Measurements from ENCODE around the gene FAM124A.

Gene FAM124A

DNA sequence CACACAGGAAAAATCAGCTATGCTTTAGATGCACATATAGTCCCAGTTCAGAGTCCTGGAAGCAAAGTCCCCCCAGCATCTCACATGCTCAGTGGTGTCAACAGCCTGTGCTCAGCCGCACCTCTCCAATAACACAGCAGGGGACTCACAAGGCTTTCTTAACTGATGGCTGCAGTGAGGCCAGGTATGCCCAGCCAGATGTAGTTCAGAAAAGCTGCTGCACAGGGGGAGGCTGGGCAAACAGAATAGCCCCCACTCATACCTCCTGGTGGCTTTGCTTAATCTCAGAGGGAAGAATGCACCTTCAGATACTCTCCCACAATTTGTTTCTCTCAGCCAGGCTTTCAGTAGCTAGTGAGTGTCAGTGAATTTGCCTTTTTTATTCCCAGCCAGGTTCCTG is 33.4 kb downstream of the FAM124A start:
- Histone ChIP-seq H3K9me3 (ENCODE audit: control extremely low read depth in 1 of 5, control insufficient read depth in 4 of 5, insufficient read depth in 2 of 5, low read depth in 1 of 5, low read length in 4 of 5) (no peaks in the 10 kb centered on the region), H3K27ac (ENCODE audit: insufficient read depth in 1 of 2, low read depth in 1 of 2, low read length in 2 of 2, poor library complexity in 1 of 2, severe bottlenecking in 2 of 2) (no peak overlapping the region), H3K4me3 (ENCODE audit: control insufficient read depth in 1 of 7, extremely low read depth in 1 of 7, insufficient read depth in 4 of 7, low read depth in 2 of 7, low read length in 6 of 7) (no peak overlapping the region), H3K27me3 (replicated peaks in 2 of 5; ENCODE audit: control insufficient read depth in 4 of 5, insufficient read depth in 5 of 5, low read length in 4 of 5) (no peaks in the 10 kb centered on the region), H3K4me1 (ENCODE audit: control extremely low read depth in 1 of 4, control insufficient read depth in 4 of 4, insufficient read depth in 4 of 4, low read length in 3 of 4) (peaks cover 0 to 11% (median 7%) of the 10 kb centered on the region in 4 experiments), H3K36me3 (ENCODE audit: control insufficient read depth in 4 of 4, insufficient read depth in 4 of 4, low read length in 3 of 4) (no peaks in the 10 kb centered on the region)
- ChIA-PET CTCF (interaction anchor here (1.8 kb wide), 1 partner anchor 31 kb away, joined by 5 read pairs; no protein-coding TSS in a partner anchor), POLR2A (no interaction called here)
- WGBS (ENCODE audit: insufficient coverage): 100% methylated on average over 1 of the region's 1 CpG
- DNase-seq: no peak

DNA sequence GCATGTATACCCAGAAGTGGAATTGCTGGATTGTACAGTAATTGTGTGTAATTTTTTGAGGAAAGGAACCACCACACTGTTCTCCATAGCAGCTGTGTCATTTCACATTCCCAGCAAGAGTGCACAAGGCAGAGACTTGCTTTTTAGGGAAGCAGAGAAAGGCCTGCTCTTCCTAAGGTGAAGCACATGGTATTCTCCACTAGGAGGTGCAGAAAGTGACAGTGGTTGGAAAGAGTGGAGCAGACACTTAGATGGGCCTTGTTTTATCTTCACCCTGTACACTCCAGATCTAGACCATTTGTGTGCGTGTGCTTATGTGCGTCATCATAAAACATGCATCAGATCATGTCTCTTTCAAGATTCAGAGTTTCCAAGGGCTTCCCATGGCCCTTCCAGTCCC is 35.0 kb downstream of the FAM124A start:
- H3K27me3 ChIP-seq (replicated peaks in 2 of 5; ENCODE audit: control insufficient read depth in 4 of 5, insufficient read depth in 5 of 5, low read length in 4 of 5): no peaks in the 10 kb centered on the region
- no peaks in the 10 kb centered on the region for H3K9me3 ChIP-seq (ENCODE audit: control extremely low read depth in 1 of 5, control insufficient read depth in 4 of 5, insufficient read depth in 2 of 5, low read depth in 1 of 5, low read length in 4 of 5)
- no peaks in the 10 kb centered on the region for H3K36me3 ChIP-seq (ENCODE audit: control insufficient read depth in 4 of 4, insufficient read depth in 4 of 4, low read length in 3 of 4)
- WGBS (ENCODE audit: insufficient coverage): 94% methylated on average over 2 of the region's 2 CpGs
- POLR2A ChIA-PET: no interaction called here
- H3K4me1 ChIP-seq (ENCODE audit: control extremely low read depth in 1 of 4, control insufficient read depth in 4 of 4, insufficient read depth in 4 of 4, low read length in 3 of 4): peaks cover 0 to 11% (median 7%) of the 10 kb centered on the region in 4 experiments
- no peak overlapping the region for H3K4me3 ChIP-seq (ENCODE audit: control insufficient read depth in 1 of 7, extremely low read depth in 1 of 7, insufficient read depth in 4 of 7, low read depth in 2 of 7, low read length in 6 of 7)
- no peak overlapping the region for H3K27ac ChIP-seq (ENCODE audit: insufficient read depth in 1 of 2, low read depth in 1 of 2, low read length in 2 of 2, poor library complexity in 1 of 2, severe bottlenecking in 2 of 2)
- CTCF ChIA-PET: no interaction called here
- no peak for DNase-seq

DNA sequence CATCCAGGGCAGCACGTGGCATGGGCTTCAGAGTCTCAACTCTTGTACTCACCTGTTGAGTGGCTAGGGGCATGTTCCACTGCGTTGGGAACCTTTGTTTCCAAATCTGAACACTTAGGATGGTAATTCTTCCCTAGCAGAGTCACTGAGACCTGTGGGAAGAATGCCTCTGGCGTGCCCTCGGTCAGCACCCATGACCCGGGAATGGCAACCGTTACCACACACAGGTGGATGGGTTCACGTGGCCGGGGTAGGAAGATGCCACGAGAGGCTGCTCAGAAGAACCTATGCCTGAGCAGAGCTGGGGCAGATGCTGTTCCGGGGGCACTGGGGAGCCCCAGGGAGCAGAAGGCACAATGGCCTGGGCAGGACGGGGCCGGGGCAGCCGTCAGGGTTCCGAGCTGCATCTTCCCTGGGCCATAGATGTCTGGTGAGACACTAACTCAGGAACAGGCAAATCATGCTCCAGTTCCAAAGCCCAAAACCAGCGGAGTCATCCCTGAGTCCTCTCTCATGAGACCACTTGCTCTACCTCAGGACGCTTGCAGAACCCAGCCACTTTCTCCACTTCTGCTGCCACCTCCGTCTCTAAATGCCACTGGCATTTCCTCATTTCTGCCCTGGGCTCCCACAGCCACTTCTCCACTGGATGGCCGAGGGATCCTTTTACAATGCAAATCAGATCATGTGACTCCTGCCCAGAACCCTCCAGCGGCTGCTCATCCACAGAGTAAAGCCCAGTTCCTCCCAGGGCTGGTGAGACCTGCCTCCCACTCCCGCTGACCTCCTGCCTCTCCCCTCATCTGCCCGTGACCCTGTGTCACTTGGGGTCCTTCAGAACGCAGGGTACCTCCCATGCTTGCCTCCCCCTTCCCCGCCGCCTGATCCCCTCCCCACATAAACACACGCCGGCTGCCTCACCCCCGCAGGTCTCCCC is 36.7 kb downstream of the FAM124A start:
- 94% methylated on average over 25 of the region's 27 CpGs for WGBS (ENCODE audit: insufficient coverage)
- Histone ChIP-seq H3K36me3 (ENCODE audit: control insufficient read depth in 4 of 4, insufficient read depth in 4 of 4, low read length in 3 of 4) (no peaks in the 10 kb centered on the region), H3K4me3 (ENCODE audit: control insufficient read depth in 1 of 7, extremely low read depth in 1 of 7, insufficient read depth in 4 of 7, low read depth in 2 of 7, low read length in 6 of 7) (no peak overlapping the region), H3K27me3 (replicated peaks in 2 of 5; ENCODE audit: control insufficient read depth in 4 of 5, insufficient read depth in 5 of 5, low read length in 4 of 5) (no peaks in the 10 kb centered on the region), H3K9me3 (ENCODE audit: control extremely low read depth in 1 of 5, control insufficient read depth in 4 of 5, insufficient read depth in 2 of 5, low read depth in 1 of 5, low read length in 4 of 5) (no peaks in the 10 kb centered on the region), H3K27ac (ENCODE audit: insufficient read depth in 1 of 2, low read depth in 1 of 2, low read length in 2 of 2, poor library complexity in 1 of 2, severe bottlenecking in 2 of 2) (no peak overlapping the region), H3K4me1 (ENCODE audit: control extremely low read depth in 1 of 4, control insufficient read depth in 4 of 4, insufficient read depth in 4 of 4, low read length in 3 of 4) (peaks cover 0 to 2% (median 0%) of the 10 kb centered on the region in 4 experiments)
- no peak for DNase-seq
- ChIA-PET CTCF (no interaction called here), POLR2A (no interaction called here)

DNA sequence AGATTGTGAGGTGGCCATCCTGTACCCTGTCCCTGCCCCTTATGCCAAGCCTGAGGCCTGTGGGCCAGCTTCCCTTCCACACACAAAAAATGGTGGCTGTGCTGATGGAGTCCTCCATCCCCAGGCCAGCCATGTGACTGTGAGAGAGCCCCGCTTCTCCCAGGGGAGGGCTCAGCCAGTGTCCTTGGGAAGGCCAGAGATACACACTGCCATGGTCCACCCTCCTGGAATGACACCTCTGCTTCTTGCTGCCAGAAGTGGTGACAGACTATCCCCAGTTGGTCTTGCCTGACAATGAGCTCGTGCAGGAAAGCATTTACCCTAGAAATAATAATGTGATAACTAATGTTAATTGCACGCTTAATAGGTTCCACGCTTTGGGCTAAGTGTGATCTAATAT is 38.0 kb downstream of the FAM124A start:
- Histone ChIP-seq H3K27me3 (replicated peaks in 2 of 5; ENCODE audit: control insufficient read depth in 4 of 5, insufficient read depth in 5 of 5, low read length in 4 of 5) (no peaks in the 10 kb centered on the region), H3K4me3 (ENCODE audit: control insufficient read depth in 1 of 7, extremely low read depth in 1 of 7, insufficient read depth in 4 of 7, low read depth in 2 of 7, low read length in 6 of 7) (no peak overlapping the region)
- POLR2A ChIA-PET: no interaction called here

DNA sequence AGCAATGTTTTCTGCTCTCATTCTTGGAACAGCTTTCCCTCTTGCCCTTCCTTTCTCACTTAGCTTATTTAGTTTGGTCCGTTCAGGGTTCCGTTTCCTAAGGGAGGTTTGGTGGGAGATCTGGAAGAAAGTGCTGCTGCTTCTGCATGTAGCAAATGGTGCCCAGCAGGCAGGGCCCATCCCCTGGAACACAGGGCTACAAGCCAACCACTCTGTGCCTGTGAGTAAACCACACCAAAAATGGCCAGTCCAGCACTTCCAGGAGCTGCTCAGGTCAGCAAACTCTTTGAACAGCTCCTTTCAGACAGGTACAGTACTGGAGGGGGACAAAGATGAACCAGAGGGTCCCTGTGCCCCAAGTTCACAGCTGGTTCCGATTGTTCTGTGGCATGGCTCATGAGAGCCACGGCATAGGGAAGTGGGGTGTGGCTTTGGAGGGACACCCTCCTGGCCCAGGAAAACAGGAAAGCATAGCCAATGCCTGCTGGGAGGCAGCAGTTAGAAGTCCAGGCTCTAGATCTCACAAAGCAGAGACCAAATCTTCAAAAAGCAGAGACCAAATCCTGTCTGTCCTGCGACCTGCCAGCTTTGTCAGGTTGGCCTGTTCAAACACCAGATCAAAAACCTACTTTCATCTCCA is 39.5 kb downstream of the FAM124A start:
- 89% methylated on average over 2 of the region's 5 CpGs for WGBS (ENCODE audit: insufficient coverage)
- Histone ChIP-seq H3K9me3 (ENCODE audit: control extremely low read depth in 1 of 5, control insufficient read depth in 4 of 5, insufficient read depth in 2 of 5, low read depth in 1 of 5, low read length in 4 of 5) (no peaks in the 10 kb centered on the region), H3K27ac (ENCODE audit: insufficient read depth in 1 of 2, low read depth in 1 of 2, low read length in 2 of 2, poor library complexity in 1 of 2, severe bottlenecking in 2 of 2) (no peak overlapping the region), H3K36me3 (ENCODE audit: control insufficient read depth in 4 of 4, insufficient read depth in 4 of 4, low read length in 3 of 4) (no peaks in the 10 kb centered on the region), H3K4me1 (ENCODE audit: control extremely low read depth in 1 of 4, control insufficient read depth in 4 of 4, insufficient read depth in 4 of 4, low read length in 3 of 4) (no peaks in the 10 kb centered on the region), H3K4me3 (ENCODE audit: control insufficient read depth in 1 of 7, extremely low read depth in 1 of 7, insufficient read depth in 4 of 7, low read depth in 2 of 7, low read length in 6 of 7) (no peak overlapping the region), H3K27me3 (replicated peaks in 2 of 5; ENCODE audit: control insufficient read depth in 4 of 5, insufficient read depth in 5 of 5, low read length in 4 of 5) (no peaks in the 10 kb centered on the region)
- POLR2A ChIA-PET: no interaction called here
- DNase-seq: no peak
- CTCF ChIA-PET: interaction anchor here (0.8 to 3.4 kb wide), 6 partner anchors 9 to 172 kb away, joined by 3 to 14 read pairs (median 5); no protein-coding TSS in a partner anchor

More for the DNA sequence above, 38.0 kb downstream of the FAM124A start:
- CTCF ChIA-PET: interaction anchor here (0.5 to 3.4 kb wide), 3 partner anchors 27 to 135 kb away, joined by 3 to 14 read pairs (median 5); no protein-coding TSS in a partner anchor
- H3K27ac ChIP-seq (ENCODE audit: insufficient read depth in 1 of 2, low read depth in 1 of 2, low read length in 2 of 2, poor library complexity in 1 of 2, severe bottlenecking in 2 of 2): no peak overlapping the region
- H3K4me1 ChIP-seq (ENCODE audit: control extremely low read depth in 1 of 4, control insufficient read depth in 4 of 4, insufficient read depth in 4 of 4, low read length in 3 of 4): no peaks in the 10 kb centered on the region
- no peak for DNase-seq
- H3K9me3 ChIP-seq (ENCODE audit: control extremely low read depth in 1 of 5, control insufficient read depth in 4 of 5, insufficient read depth in 2 of 5, low read depth in 1 of 5, low read length in 4 of 5): no peaks in the 10 kb centered on the region
- 100% methylated on average over 2 of the region's 4 CpGs for WGBS (ENCODE audit: insufficient coverage)
- H3K36me3 ChIP-seq (ENCODE audit: control insufficient read depth in 4 of 4, insufficient read depth in 4 of 4, low read length in 3 of 4): no peaks in the 10 kb centered on the region

DNA sequence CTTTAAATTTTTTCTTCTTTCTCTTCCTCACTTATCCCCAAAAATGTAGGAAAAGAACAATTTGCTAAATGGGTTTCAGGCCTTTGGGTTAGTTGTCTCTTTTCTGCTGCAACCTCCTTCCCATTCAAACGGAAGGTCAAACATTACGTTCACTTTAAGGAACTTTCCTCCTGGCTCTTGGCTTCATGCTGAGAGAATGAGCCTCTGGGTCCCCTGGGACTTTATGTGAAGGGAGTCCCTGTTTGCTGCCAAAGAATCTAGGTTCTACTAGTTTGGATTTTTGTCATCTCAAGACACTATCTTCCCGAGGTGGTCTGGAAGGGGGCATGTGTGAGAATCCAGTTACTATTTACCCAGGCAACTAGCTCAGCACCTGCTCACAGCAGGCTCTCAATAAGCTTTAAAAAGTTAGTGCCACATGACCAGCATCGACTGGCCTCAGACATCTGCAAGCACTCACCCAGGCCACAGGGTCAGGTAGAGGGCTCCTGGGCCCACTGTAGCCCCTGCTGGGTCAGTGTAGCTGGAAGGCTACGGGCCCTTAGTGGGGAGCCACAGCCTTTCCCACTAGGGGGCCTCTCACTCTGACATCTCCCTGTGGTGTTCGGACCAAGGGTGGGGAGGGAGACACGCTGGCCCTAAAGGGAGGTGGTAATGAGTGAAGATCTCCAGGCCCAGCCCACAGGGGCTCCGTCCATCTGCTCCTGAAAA is 40.5 kb downstream of the FAM124A start:
- no peak overlapping the region for H3K4me3 ChIP-seq (ENCODE audit: control insufficient read depth in 1 of 7, extremely low read depth in 1 of 7, insufficient read depth in 4 of 7, low read depth in 2 of 7, low read length in 6 of 7)
- H3K27me3 ChIP-seq (replicated peaks in 2 of 5; ENCODE audit: control insufficient read depth in 4 of 5, insufficient read depth in 5 of 5, low read length in 4 of 5): no peaks in the 10 kb centered on the region
- DNase-seq: no peak
- WGBS (ENCODE audit: insufficient coverage): 98% methylated on average over 4 of the region's 8 CpGs
- ChIA-PET POLR2A (no interaction called here), CTCF (interaction anchor here (0.8 to 3.4 kb wide), 5 partner anchors 8 to 137 kb away, joined by 3 to 14 read pairs (median 5); no protein-coding TSS in a partner anchor)
- no peaks in the 10 kb centered on the region for H3K4me1 ChIP-seq (ENCODE audit: control extremely low read depth in 1 of 4, control insufficient read depth in 4 of 4, insufficient read depth in 4 of 4, low read length in 3 of 4)
- H3K36me3 ChIP-seq (ENCODE audit: control insufficient read depth in 4 of 4, insufficient read depth in 4 of 4, low read length in 3 of 4): no peaks in the 10 kb centered on the region
- H3K9me3 ChIP-seq (ENCODE audit: control extremely low read depth in 1 of 5, control insufficient read depth in 4 of 5, insufficient read depth in 2 of 5, low read depth in 1 of 5, low read length in 4 of 5): no peaks in the 10 kb centered on the region
- no peak overlapping the region for H3K27ac ChIP-seq (ENCODE audit: insufficient read depth in 1 of 2, low read depth in 1 of 2, low read length in 2 of 2, poor library complexity in 1 of 2, severe bottlenecking in 2 of 2)
